Measurements from ENCODE around the gene IFNA17.

- no peak for TF ChIP-seq GLIS1 (tag by site-specific recombination; IDR thresholded peaks at IDR 0.05)
- no peak for TF ChIP-seq KLF16 (tag by site-specific recombination; IDR thresholded peaks at IDR 0.05)
- TF ChIP-seq CTCF (tag by site-specific recombination; IDR thresholded peaks at IDR 0.05): no peak
- no peak for TF ChIP-seq ZNF473 (tag by site-specific recombination; IDR thresholded peaks at IDR 0.05)
- no peak for TF ChIP-seq REST (tag by site-specific recombination; IDR thresholded peaks at IDR 0.05)
- TF ChIP-seq SETDB1 (IDR thresholded peaks at IDR 0.05; ENCODE audit: insufficient read length, low read length): no peak
- TF ChIP-seq ZNF274 (IDR thresholded peaks at IDR 0.05; ENCODE audit: low read length): no peak
- TF ChIP-seq ZNF274 (tag by site-specific recombination; IDR thresholded peaks at IDR 0.05; ENCODE audit: borderline replicate concordance): no peak
- no peak for TF ChIP-seq ZNF449 (tag by site-specific recombination; IDR thresholded peaks at IDR 0.05)
- no peak for TF ChIP-seq PATZ1 (tag by site-specific recombination; IDR thresholded peaks at IDR 0.05)
Observed at GRCh38 chr9:21266733-21267484, 38.9 kb upstream of the IFNA17 start.

Data from HEK293 (cell line).